OCI-LY7 (cell line): Measurements from ENCODE around the gene STAMBPL1. TPM values are rescaled to one million over a fixed set of nuclear protein-coding genes. Genes with fewer than 3 reads are reported as not detected.

ENCODE experiments used
- Bru-seq: library from RNA; stranded (reverse); fragments of 400-500 nt; gene quantifications from one replicate; lab custom pipeline; 2021; lab: Mats Ljungman, UMichigan
- BruChase-seq, 2 experiments: library from RNA; stranded (reverse); fragments of 400-500 nt; gene quantifications; one replicate each; lab custom pipeline; 2021; lab: Mats Ljungman, UMichigan
- BruUV-seq: library from RNA; stranded (reverse); fragments of 400-500 nt; replicated peaks from 2 replicates; lab custom pipeline; 2021; lab: Mats Ljungman, UMichigan
- CTCF ChIA-PET: fragments of 300-600 bp; sonication (Branson Sonifier 250); formaldehyde crosslinking; loops from one replicate; lab custom pipeline; 2022; ENCODE audit warnings: antibody characterized with exemption; ENCODE audit not compliant: unreplicated experiment; lab: Charles Lee
- POLR2A ChIA-PET: fragments of 300-600 bp; sonication (Branson Sonifier 250); formaldehyde crosslinking; loops from one replicate; lab custom pipeline; 2022; ENCODE audit warnings: antibody characterized with exemption; lab: Charles Lee
- DNase-seq: peaks from one replicate; pipeline ENCODE4 v3.0.0-alpha.2; 2015; ENCODE audit warnings: low spot score
- H2AFZ ChIP-seq: fragments of 200-600 bp; sonication (generic), shearing (Covaris generic); 2 replicates; pipeline ENCODE4 v1.6.1; 2014; ENCODE audit warnings: mild to moderate bottlenecking, antibody characterized with exemption, low read length, moderate library complexity
- H3K27ac ChIP-seq: fragments of 200-600 bp; sonication (generic); 2 replicates; pipeline ENCODE4 v1.5.1; 2014; ENCODE audit warnings: mixed run types, low read depth, mild to moderate bottlenecking, moderate library complexity, low read length, inconsistent platforms; ENCODE audit not compliant: poor library complexity, severe bottlenecking
- H3K36me3 ChIP-seq: fragments of 200-600 bp; sonication (generic); 2 replicates; pipeline ENCODE4 v1.6.1; 2014; ENCODE audit warnings: mild to moderate bottlenecking, antibody characterized with exemption, low read length, moderate library complexity, mixed read lengths; ENCODE audit not compliant: insufficient read depth
- H3K4me1 ChIP-seq: fragments of 200-600 bp; sonication (generic); 2 replicates; pipeline ENCODE4 v1.5.1; 2014; ENCODE audit warnings: mild to moderate bottlenecking, low read length; ENCODE audit not compliant: insufficient read depth, poor library complexity, severe bottlenecking
- H3K4me2 ChIP-seq: fragments of 200-600 bp; sonication (generic); 2 replicates; pipeline ENCODE4 v1.6.1; 2014; ENCODE audit warnings: mild to moderate bottlenecking, low read length
- H3K4me3 ChIP-seq: fragments of 200-600 bp; sonication (generic); 2 replicates; pipeline ENCODE4 v1.5.1; 2014; ENCODE audit warnings: mild to moderate bottlenecking, low read depth, low read length; ENCODE audit not compliant: poor library complexity, severe bottlenecking
- H3K79me2 ChIP-seq: fragments of 200-600 bp; sonication (generic); 2 replicates; pipeline ENCODE4 v1.6.1; 2016; ENCODE audit warnings: low read depth, mild to moderate bottlenecking, low read length, moderate library complexity, mixed read lengths; ENCODE audit not compliant: insufficient read depth
- H3K9me2 ChIP-seq: fragments of 200-600 bp; sonication (generic); 2 replicates; pipeline ENCODE4 v1.6.1; 2016; ENCODE audit warnings: mild to moderate bottlenecking, low read length, mixed read lengths; ENCODE audit not compliant: insufficient read depth
- H3K9me3 ChIP-seq: fragments of 200-600 bp; sonication (generic); 2 replicates; pipeline ENCODE4 v1.6.1; 2014; ENCODE audit warnings: mild to moderate bottlenecking, mixed run types, low read length, mixed read lengths
- H4K20me1 ChIP-seq: fragments of 200-600 bp; sonication (generic); 2 replicates; pipeline ENCODE4 v1.6.1; 2014; ENCODE audit warnings: mild to moderate bottlenecking, antibody characterized with exemption, low read length, moderate library complexity, mixed read lengths; ENCODE audit not compliant: insufficient read depth
- EZH2phosphoT487 ChIP-seq: fragments of 200-600 bp; sonication (generic); IDR thresholded peaks from 2 replicates; pipeline ENCODE4 v1.6.1; 2018; ENCODE audit warnings: low read depth, borderline replicate concordance, mild to moderate bottlenecking, mixed run types, antibody characterized with exemption, low read length, moderate library complexity, mixed read lengths
- intact Hi-C: fragments of 100-400 bp; cut with micrococcal nuclease; formaldehyde crosslinking; loops from one replicate; pipeline ENCODE4 v1.10.0; 2022; ENCODE audit not compliant: unreplicated experiment
- long read RNA-seq: library from polyadenylated mRNA; stranded (forward); transcript quantifications from one replicate; pipeline ENCODE4 v2.0.0, GENCODE V29; 2022
- total RNA-seq, 2 experiments: library from RNA; depleted of rRNA in 1 of 2; stranded (reverse); fragments of >200 nt in 1 of 2; shearing (Covaris generic) in 1 of 2; gene quantifications; 2 replicates each; pipeline ENCODE4 v1.2.3, GENCODE V29; 2014 to 2022
- TF ChIP-seq, protein P1 (sequence below): fragments of 200-600 bp; sonication (generic); conservative IDR thresholded peaks from 2 replicates; pipeline ENCODE4 v1.5.1; 2014; ENCODE audit warnings: mild to moderate bottlenecking, antibody characterized with exemption, low read length, moderate library complexity, mixed read lengths

STAMBPL1 gene
- 47.2 and 69.0 TPM in 2 replicates for total RNA-seq (2014; rRNA removed; shearing (Covaris generic))
- 41.0 and 44.4 TPM in 2 replicates for total RNA-seq (2022)
- Bru-seq, nascent RNA, result percentile 80 among the genes with signal in this experiment
- BruChase-seq, experiment 1, labeled RNA remaining after a 6-hour chase, result percentile 66 among the genes with signal in this experiment
- BruChase-seq, experiment 2, labeled RNA remaining after a 2-hour chase, result percentile 73 among the genes with signal in this experiment
- long read RNA-seq, transcript STAMBPL1-203 (11 exons, 2,532 nt), result major isoform, 46 of 60 reads
- long read RNA-seq, partial matches to known transcripts, result 1 of 60 reads
- long read RNA-seq, other reads (novel, unspliced or antisense), result 13 of 60 reads

DNA sequence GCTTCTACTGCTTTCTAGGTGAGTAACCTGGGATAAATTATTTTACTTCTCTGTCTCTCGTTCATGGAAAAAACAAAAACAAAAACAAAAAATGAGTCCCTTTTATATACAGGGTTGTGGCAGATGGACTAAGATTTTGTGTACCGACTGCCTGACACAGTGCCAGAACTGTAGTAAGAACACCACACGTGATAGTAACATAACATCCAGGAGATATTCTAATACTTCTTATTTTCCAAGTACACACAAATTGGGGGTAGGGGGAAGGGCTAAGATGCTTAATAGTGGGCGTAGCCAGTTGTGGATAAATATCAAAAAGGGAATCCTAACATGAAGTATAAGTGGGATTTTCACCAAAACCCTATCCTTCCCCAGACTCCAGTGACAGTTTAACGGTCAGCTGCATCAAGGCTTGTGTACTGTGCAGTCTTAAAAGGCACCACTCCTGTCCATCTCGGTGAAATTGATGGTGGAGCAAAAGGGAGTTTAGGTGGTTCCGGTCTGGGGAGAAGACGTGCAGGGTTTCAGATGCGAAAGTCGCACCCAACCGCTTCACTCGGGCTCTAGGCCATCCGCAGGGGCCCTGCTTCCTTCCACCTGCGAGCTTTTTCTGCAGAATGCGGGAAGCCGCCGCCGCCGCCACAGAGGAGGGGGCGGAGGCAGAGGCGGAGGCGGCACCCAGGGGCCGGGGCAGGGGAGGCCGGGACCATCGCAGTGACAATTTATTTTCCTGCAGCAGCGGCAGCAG is at the start of gene STAMBPL1:
TSS of gene STAMBPL1 (plus strand) at position 712 of the 748 bp plus-strand sequence. CDS start 21,464 bp downstream, outside the sequence.
- BruUV-seq, result TSS peak; percentile 62
- H3K9me3 ChIP-seq, result no peaks in the 10 kb centered on the region
- POLR2A ChIA-PET, result interaction anchor here (0.6 to 17.8 kb wide), 11 partner anchors 9 to 111 kb away, joined by 3 to 201 read pairs (median 6); partner anchors contain the start of genes ANKRD22 and FAS
- H3K79me2 ChIP-seq, result peaks cover 37% of the 10 kb centered on the region
- no peaks in the 10 kb centered on the region for H3K36me3 ChIP-seq
- CTCF ChIA-PET, result interaction anchor here (0.6 kb wide), 1 partner anchor 94 kb away, joined by 3 read pairs; no protein-coding TSS in a partner anchor
- H3K27ac ChIP-seq, result peak within 1 kb of the TSS; percentile 93
- no peaks in the 10 kb centered on the region for H3K9me2 ChIP-seq
- intact Hi-C loops, result loop anchor here (1.0 to 10.0 kb wide), 10 partner anchors 22 to 1785 kb away; partner anchors contain the start of genes ATAD1, GLUD1 and SHLD2
- no peaks in the 10 kb centered on the region for H4K20me1 ChIP-seq
- H3K4me3 ChIP-seq, result peak within 1 kb of the TSS; percentile 80
- TF ChIP-seq, protein P1, sequence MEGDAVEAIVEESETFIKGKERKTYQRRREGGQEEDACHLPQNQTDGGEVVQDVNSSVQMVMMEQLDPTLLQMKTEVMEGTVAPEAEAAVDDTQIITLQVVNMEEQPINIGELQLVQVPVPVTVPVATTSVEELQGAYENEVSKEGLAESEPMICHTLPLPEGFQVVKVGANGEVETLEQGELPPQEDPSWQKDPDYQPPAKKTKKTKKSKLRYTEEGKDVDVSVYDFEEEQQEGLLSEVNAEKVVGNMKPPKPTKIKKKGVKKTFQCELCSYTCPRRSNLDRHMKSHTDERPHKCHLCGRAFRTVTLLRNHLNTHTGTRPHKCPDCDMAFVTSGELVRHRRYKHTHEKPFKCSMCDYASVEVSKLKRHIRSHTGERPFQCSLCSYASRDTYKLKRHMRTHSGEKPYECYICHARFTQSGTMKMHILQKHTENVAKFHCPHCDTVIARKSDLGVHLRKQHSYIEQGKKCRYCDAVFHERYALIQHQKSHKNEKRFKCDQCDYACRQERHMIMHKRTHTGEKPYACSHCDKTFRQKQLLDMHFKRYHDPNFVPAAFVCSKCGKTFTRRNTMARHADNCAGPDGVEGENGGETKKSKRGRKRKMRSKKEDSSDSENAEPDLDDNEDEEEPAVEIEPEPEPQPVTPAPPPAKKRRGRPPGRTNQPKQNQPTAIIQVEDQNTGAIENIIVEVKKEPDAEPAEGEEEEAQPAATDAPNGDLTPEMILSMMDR, result no peak
- TF ChIP-seq EZH2phosphoT487, result no peak
- DNase-seq, result peak; percentile 88
- peak within 1 kb of the TSS; percentile 92 for H3K4me2 ChIP-seq
- H3K4me1 ChIP-seq, result peaks cover 56% of the 10 kb centered on the region
- H2AFZ ChIP-seq, result peak within 1 kb of the TSS; percentile 85

GRCh38 chr10:88830643-88831268 is 49.3 kb upstream of the STAMBPL1 start:
- Histone ChIP-seq H3K4me3 (no peak overlapping the region), H3K4me1 (peaks cover 11% of the 10 kb centered on the region), H3K9me3 (no peaks in the 10 kb centered on the region), H3K79me2 (no peaks in the 10 kb centered on the region), H3K9me2 (no peaks in the 10 kb centered on the region), H3K36me3 (no peaks in the 10 kb centered on the region), H4K20me1 (no peaks in the 10 kb centered on the region), H3K4me2 (no peak overlapping the region), H3K27ac (no peak overlapping the region), H2AFZ (0 out of 2 replicates have a peak overlapping the region, but pooled peaks have one; percentile 4)
- intact Hi-C loops, result no loop called here
- TF ChIP-seq, protein P1, result no peak
- no peak for TF ChIP-seq EZH2phosphoT487
- no peak for DNase-seq
- POLR2A ChIA-PET, result interaction anchor here (0.8 to 1.5 kb wide), 4 partner anchors 10 to 133 kb away, joined by 3 to 5 read pairs (median 3); no protein-coding TSS in a partner anchor
- CTCF ChIA-PET, result no interaction called here
- BruUV-seq, result no TSS peak
